Stimulated activated CD8-positive, alpha-beta memory T cell treated with anti-CD3 and anti-CD28 coated beads, Interleukin-2, amount 100 ng/mL, for 1 hour (primary cell): ENCODE measurements around the gene LMF2.
"Not testable (repeated sequence)": the region's sequence is repeated elsewhere in the genome, so short reads cannot be mapped to it uniquely, and the experiment has no call there.

Experiments used
- DNase-seq, 2 donors: peaks; one replicate each; pipeline ENCODE4 v3.0.0-alpha.2; 2020; ENCODE audit warnings: low read depth in 2 of 2

Gene LMF2

DNA sequence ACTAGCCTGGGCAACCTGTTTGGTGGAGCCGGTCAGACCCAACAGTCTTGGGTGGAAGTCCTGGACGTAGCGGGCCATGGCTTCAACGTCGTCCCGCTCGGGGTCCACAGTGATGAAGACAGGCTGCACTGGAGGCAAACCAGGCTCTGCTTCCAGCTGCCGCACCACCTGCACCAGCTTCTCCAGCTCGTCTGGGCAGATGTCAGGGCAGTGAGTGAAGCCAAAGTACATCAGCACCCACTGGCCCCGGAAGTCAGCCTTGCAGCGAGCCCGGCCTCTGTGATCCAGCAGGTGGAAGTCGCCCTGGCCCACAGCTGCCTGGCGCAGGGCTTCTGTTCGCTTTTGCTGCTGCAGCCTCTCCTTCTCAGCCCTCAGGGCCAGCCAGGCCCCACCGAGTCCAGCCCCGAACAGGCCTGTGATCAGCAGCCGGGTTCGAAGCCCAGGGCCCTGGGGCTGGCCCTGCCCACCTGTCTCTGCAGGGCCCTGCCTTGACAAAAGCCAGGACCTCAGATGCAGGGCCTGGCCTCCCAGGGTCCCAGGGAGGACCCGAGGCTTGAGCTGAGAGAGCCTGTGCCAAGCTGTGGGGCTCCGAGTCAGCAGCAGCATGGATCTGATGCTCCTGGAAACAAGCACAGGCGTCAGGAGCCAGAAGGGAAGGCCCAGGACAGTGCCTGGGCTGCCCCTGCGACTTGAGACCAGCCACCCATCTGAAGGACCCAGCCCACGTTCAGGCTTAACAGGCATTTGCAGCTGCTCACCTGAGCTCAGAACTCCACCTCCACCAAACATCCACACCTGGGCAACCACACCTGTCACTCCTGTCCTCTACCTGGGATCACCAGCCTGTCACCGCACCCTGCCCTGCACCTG lies 16.5 kb upstream of the LMF2 start:
- no peak for DNase-seq

DNA sequence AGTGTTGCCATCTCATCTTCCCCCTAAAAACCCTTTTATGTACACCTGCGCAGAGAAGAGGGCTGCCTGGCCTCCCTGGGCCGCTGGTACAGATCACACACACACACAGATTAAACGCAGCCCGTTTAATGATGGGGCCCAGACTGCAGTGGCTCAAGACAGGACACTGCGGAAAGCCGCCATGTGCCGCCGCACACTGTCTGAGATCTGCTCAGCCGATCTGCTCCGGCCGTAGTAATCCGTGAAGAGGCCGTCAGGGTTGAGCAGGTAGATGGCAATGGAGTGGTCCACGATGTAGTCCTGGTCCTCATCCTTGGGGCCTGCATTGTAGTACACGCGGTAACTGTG lies 15.9 kb upstream of the LMF2 start:
- no peak for DNase-seq

DNA sequence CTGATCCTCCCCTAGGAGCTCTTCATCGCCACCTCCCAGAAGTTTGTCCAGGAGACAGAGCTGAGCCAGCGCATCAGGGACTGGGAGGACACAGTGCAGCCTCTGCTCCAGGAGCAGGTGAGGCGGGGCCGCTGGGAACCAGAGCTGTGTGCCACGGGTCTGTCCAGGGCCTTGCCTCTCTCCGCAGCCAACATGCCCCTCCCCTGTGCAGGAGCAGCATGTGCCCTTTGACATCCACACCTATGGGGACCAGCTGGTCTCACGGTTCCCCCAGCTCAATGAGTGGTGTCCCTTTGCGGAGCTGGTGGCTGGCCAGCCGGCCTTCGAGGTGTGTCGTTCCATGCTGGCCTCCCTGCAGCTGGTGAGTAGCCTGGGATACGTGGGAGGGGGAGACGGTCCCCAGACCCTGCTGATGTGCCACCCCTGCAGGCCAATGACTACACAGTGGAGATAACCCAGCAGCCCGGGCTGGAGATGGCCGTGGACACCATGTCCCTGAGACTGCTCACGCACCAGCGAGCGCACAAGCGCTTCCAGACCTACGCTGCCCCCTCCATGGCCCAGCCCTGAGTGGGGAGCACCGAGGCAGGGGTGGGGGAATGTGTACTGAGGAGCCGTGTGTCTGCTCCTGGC lies 15.4 kb upstream of the LMF2 start:
- no peak for DNase-seq

DNA sequence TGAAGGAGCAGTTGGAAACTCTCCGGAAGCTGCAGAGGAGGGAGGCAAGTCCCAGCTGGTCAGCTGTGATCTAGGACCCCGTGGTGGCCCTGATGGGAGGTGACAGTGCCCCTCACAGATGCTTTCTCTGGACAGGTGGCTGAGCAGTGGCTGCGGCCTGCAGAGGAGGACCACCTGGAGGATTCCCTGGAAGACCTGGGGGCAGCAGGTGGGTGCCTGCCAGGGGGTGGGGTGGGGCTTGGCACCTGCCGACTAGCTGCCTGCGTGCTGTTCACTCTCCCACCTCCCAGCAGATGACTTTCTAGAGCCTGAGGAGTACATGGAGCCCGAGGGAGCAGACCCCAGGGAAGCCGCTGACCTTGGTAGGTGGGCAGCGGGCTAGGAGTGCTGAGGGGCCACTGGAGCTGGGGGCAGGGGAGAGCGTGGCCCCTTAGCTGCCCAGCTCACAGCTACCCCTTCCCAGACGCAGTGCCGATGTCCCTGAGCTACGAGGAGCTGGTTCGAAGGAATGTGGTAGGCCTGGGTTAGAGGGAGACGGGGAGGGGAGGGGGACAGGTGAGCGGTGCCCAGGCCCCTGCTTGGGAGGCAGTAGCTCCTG lies 14.8 kb upstream of the LMF2 start:
- DNase-seq, result no peak

DNA sequence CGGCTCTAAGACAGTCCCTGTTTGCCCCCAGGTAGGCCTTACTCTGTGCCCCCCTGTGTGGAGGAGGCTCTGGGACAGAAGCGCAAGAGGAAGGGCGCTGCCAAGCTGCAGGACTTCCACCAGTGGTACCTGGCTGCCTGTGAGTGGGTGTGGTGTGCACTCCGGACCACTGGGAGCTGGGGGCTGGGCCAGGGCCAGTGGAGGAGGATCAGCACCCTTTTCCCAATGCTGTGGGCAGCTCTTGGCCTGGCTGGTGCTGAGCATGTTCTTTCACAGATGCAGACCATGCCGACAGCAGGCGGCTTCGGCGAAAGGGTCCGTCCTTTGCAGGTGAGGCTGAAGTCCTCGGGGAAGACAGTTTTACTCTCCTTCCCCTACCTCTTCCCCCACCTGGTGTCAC lies 14.2 kb upstream of the LMF2 start:
- DNase-seq, result no peak

DNA sequence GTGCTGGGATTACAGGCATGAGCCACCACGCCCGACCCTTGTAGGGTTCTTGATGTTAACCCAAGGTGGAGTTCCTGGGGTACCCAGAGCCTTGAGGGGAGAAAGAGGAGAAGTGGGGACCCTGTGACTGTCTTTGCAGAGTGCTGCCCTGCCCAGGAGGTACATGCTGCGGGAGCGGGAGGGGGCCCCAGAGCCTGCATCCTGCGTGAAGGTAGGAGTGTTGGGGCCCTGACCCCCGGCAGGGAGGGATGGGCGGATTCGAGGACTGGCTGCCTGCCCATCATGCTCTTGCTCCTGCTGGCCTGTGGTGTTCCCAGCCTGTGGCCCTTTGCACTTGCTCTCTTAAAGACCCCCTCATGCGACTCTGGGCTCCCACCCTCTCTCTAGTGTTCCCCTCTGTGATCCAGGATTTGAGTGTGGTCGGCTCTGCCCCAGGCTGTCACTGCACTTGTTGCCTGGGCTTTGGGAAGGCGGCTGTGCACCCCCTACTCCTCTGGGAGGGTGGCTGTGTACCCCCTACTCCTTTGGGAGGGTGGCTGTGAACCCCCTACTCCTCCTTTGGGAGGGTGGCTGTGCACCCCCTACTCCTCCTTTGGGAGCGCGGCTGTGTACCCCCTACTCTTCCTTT lies 13.4 kb upstream of the LMF2 start:
- no peak for DNase-seq

DNA sequence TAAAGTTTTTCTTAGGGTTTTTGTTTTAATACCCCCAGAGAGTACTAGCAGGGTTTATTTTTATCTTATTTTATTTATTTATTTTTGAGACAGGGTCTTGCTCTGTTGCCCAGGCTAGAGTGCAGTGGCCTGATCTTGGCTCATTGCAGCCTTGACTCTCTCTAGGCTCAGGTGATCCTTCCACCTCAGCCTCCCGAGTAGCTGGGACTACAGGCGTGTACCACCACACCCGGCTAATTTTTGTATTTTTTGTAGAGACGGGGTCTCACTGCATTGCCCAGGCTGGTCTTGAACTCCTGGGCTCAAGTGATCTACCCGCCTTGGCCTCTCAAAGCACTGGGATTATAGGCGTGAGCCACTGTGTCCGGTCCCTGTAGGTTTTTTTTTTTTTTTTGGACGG lies 12.7 kb upstream of the LMF2 start:
- DNase-seq, result not testable (repeated sequence)

DNA sequence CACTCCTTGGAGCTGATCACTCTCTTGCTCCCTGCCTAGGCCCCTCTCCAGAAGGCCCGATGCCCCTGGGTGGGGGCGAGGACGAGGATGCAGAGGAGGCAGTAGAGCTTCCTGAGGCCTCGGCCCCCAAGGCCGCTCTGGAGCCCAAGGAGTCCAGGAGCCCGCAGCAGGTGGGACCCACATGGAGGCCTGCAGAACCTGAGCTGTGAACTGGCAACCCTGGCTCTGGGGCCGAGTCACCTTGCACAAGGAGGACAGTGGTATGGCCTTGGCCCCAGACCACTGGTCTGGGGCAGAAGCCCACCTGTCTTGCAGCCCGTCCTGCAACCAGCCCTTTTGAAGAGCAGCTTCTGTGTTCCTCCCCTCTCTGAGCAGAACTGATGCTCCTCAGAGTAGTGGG lies 11.6 kb upstream of the LMF2 start:
- no peak for DNase-seq

DNA sequence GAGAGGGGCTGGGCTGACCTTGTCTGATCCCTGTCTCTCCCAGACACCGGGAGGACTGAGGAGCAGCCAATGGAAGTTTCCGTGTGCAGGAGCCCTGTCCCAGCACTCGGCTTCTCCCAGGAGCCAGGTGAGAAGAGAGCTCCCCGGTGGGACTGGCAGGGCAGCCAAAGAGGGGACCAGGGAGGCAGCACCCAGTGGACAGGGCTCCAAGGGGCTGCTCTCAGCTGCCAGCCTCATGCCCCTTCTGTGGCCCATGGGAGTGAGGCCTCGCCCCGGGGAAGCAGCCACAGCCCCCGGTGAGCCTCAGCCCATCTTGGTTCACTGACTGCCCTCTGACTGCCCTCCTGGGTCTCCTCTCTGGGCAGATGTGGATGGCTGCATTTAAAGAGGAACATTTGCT lies 11.1 kb upstream of the LMF2 start:
- DNase-seq, result no peak

DNA sequence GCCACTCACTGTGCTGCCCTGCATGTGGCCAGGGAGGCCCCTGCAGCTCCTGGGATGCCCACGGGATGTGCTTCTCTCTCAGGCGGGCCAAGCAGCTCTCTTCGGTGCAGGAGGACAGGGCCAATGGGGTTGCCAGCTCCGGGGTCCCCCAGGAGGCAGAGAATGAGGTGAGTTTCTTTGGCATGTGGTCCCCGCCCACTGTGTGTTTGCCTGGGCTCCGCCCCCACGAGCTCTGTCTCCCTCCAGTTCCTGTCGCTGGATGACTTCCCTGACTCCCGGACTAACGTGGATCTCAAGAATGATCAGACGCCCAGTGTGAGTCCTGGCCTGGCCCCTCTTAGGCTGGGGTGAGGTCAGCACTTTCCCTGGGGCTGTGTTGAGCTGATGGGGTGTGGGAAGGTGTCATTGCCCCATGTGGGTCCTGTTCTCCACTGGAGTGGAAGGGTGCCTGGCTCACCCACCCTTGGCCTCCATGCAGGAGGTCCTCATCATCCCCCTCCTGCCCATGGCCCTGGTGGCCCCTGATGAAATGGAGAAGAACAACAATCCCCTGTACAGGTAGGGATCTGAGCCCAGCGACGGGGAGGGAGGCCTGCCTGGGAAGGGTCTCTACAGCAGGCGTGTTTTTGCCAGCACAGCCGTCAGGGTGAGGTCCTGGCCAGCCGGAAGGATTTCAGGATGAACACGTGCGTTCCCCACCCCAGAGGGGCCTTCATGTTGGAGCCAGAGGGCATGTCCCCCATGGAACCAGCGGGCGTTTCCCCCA lies 10.2 kb upstream of the LMF2 start:
- DNase-seq, result no peak

DNA sequence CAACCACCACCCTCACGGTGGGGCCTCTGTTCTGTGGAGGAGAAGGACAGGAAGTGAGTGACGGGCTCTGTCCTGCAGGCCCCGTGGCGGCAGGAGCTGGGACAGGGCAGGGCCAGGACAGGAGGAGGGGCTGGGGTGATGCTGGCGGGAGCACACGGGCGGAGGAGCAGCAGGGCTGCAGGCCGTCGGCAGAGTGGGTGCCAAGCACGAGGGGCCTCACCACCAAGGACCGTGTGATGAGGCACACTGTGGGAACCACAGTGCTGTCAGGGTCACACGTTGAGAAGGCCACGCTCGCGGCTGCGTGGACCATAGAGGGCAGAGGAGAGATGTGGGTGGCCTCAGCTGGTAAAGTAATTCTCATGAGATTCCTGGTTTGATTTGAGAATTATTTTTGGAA lies 9.4 kb upstream of the LMF2 start:
- DNase-seq, result no peak

DNA sequence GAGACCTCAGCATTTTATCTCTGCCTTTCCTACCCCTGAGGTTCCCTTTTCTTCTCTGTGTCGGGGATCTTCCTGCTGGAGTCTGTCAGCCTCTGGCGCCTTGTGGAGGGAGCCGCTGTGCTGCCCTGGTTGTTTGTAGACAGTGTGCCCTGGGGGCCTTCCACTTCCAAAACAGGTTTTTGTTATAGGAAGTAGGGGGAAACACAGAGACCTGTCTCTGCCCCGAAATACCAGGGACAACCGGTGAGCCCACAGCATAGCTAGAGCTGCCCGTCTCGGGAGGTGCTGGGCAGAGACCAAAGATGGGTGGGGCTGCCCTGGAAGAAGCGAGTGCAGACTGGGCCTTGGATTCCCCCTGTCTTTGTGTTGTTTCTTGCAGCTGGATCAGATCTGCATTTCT lies 8.6 kb upstream of the LMF2 start:
- no peak for DNase-seq

DNA sequence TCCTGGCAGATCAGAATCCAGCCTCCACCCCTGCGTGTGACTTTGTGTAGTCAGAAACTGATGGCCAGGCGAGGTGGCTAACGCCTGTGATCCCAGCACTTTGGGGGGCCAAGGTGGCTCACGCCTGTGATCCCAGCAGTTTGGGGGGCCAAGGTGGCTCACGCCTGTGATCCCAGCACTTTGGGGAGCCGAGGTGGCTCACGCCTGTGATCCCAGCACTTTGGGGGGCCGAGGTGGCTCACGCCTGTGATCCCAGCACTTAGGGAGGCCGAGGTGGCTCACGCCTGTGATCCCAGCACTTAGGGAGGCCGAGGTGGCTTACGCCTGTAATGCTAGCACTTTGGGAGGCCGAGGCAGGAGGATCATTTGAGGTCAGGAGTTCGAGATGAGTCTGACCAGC lies 5.7 kb upstream of the LMF2 start:
- no peak for DNase-seq

DNA sequence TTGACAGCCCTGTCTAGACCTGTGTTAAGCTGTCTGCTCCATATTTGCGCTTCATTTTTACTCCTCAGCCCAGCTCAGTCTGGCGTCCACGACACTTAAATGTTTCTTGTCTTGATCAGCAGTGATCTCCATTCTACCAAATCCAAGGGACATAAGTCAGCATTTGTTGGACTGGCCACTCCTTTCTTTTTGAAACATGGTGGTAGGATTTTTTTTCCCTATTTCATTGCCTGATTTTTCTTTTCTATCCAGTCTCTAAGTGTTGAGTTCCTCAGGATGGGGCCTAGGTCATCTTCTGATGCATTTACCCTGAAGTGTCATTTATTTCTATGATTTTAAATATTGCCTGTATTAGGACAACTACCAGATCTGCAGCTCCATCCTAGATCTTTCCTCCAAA lies 1.4 kb upstream of the LMF2 start:
- DNase-seq, result no peak

DNA sequence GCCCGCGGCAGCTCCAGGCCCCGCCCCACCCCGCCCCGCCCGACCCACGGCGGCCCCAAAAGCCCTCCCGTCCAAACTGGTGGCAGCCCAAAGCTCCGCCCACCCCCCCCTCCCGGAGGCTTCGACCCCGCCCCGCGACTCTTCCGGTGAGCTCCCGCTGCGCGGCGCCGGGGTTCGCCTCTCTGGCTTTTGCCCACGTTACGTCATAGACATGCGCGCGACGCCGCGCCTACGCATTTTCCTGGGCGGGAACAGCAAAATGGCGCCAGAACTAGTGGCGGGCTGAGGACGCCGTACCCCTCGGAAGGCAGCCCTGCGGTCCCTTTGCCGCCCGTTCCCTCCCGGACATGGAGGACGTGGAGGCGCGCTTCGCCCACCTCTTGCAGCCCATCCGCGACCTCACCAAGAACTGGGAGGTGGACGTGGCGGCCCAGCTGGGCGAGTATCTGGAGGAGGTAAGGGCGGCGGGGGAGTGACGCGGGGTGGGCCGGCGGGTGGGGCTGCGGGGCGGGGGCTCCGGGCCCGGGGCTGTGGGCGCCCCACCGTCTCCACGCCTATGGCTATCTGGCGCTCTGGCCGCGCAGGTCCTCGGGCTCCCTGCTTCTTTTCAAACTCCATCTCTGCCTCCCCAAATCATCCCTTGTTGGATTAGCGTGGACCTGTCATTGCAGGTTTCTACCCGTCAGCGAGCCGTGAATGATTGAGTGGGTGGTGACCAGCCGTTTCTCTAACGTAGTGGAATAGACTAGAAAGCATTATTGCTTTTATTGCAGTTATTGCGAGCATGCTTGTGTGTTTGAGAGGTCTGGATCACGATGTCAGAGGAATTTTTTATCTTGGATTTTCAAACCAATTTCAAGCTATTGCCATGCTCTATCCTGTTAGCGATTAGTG lies 736 bp upstream of the LMF2 start, which contains the start of gene NCAPH2:
Gene NCAPH2, plus strand, starts transcription at position 234 of the 894 bp plus-strand sequence. Its CDS starts 114 bp downstream, at position 348.
- peak; percentile 97 to 98 for DNase-seq

DNA sequence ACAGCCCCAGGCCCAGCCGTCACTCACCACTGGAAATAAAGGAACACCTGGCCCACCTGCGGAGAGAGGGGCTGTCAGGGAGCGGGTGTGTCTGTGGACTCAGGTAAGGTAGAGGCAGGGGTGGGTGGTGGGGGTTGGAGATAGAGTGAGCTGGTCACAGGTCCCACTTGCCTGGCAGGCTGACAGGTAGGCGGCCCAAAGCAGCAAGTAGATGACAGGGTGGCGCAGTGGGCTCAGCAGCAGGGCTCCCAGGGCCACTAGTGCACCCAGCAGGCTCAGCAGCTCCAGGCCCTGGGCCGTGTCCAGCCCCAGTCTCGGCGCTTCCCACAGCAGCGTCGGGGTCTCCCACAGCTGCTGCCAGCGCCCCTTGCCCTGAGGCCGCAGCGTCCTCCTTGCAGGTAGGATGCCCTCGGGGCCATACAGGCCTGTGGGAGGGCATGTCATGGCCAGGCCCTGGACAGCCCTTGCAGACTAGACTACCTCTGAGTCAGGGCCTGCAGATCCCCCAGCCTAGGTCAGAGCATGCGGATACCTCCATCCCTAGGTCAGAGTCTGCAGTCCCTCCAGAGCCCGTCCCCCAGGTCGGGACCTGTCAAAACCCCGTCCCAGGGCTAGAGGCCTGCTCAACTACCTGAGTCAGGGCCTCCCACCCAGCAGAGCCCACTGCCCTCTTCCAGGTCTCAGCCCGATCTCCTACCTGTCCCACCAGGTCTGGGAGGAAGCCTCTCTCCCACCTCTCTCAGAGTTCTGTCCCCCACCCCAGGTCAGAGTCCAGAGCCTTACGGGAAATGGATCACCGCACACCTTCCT lies 686 bp downstream of the LMF2 start:
- DNase-seq, result no peak

DNA sequence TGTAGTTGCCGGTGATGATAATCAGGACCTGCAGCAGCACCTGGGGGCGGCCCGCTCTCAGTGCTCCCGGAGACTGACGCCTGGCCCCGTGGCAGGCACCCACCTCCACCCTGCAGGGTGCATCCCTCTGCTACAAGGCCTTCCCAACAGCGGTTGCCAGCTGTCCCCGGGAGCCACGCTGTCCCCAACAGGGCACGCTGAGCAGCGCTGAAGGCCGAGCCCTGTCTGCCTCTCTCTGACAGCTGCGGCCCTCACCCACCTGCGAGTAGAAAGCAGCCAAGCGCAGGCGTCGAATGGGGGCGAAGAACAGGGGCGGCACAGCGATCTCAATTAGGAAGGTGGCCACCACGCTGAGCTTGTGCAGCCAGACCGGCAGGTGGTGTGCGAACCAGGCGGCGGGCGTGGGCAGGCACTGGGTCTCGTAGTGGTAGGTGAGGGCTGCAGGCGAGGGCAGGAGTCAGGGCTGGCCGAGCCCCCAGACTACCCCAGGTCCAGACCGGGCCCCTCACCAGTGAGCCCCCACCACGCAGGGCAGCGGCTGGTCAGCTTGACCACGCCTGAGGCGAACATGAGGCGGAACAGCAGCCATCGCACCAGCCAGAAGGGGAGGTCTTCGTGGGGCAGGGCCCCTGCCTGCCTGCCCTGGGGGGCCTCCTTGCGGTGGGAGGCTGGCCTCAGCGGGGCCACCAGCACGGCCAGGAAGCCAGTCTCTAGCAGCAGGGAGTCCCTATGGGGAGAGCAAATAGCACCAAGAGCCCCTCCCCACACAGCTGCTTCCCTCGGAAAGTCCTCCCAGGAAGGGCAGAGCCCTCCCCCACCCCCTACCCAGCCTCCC lies 1.5 kb downstream of the LMF2 start:
- no peak for DNase-seq

DNA sequence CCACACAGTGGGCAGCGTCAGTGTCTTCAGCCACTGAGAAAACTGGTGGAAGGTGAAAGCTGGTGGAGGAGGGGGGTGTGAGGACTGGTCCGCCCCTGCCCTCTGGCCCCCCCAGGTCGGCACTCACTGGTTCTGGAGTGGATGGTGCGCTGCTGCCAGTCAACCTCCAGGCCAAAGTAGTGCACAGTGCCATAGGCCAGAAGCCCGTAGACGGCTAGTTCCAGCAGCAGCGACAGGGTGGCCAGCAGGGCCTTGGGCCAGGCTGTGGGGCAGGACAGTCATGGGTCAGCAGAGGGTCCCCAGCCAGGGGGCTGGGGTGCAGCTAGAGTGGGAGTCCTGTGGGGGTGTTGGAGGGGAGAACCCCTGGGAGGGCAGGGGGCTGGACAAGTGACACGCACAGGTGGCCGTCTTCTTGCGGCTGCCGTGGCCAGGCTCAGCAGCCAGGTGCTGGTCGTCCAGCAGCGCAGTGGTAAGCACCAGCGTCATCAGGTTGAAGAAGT lies 2.2 kb downstream of the LMF2 start:
- no peak for DNase-seq
